Ishikawa (cell line): ENCODE measurements around the gene ACMSD.

Experiments used
- FOXM1 ChIP-seq: IDR thresholded peaks from 2 replicates; pipeline ENCODE4 v1.6.1; 2012; ENCODE audit warnings: low read depth, borderline replicate concordance
- TF ChIP-seq, protein P1 (sequence below): IDR thresholded peaks from 2 replicates; pipeline ENCODE4 v1.6.1; 2012

GRCh38 chr2:134843968-134844367 lies 5.6 kb downstream of the ACMSD start:
- TF ChIP-seq, protein P1, sequence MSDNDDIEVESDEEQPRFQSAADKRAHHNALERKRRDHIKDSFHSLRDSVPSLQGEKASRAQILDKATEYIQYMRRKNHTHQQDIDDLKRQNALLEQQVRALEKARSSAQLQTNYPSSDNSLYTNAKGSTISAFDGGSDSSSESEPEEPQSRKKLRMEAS, result no peak
- TF ChIP-seq FOXM1, result no peak
